HG03354 (cell line): ENCODE results near the gene LAMTOR5.
A peak's percentile ranks its signal among the peaks of the same experiment; 100 is the strongest.

ENCODE experiments used
- ATAC-seq: cut with Tn5 transposase; IDR thresholded peaks from one replicate; pipeline ENCODE4 v1.9.1; 2021; ENCODE audit warnings: mild to moderate bottlenecking; ENCODE audit not compliant: unreplicated experiment, poor library complexity, severe bottlenecking

Gene LAMTOR5

DNA sequence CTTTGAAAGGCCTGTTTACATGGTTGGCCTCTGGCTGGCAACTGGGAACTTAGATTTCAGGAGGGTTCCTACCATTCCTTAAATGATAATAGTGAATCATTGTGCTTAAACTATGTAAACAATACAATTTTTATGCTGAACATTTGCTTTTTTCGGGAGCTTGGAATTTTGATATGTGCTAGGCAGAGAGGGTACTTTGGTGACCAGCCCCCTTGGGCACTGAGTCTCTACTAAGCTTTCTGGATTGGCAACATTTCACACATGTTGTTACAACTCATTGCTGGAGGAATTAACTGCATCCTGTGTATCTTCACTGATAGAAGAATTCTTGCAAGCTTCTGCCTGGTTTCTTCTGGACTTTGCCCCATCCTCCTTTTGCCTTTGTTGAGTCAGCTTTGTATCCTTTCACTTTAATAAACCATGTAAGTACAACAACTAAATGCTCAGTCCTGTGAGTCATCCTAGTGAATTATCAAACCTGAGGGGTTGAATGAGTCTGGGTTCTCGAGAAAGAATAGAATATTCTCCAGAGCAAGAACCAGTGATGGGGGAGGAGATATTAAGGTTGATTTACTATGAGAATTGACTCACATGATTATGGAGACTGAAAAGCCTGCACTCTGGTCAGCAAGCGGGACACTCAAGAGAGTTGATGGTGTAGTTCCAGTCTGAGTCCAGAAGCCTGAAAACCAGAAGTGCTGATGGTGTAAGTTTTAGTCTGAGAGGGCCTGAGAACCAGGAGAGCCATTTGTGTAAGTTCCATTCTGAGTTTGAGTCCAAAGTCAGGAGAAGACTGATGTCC lies 13.6 kb downstream of the LAMTOR5 start:
- no peak for ATAC-seq

DNA sequence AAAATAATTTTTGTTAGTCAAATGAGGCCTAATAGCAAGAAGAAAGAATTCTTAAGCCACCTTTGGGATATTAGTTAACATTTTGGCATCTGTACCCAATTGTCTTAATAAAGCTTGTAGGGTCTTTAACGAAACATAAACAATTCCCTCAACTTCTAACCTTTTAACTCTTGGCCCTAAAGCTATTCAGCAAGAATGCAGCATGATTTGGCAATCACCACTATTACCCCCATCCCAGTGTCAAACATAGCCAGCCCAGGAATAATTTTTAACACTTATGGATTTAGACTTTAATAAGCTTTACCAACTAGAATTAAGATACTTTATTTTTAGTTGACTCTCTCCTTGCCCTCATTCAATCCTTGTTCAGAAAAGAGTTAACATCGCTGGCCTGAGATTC lies 14.2 kb downstream of the LAMTOR5 start:
- ATAC-seq = no peak

DNA sequence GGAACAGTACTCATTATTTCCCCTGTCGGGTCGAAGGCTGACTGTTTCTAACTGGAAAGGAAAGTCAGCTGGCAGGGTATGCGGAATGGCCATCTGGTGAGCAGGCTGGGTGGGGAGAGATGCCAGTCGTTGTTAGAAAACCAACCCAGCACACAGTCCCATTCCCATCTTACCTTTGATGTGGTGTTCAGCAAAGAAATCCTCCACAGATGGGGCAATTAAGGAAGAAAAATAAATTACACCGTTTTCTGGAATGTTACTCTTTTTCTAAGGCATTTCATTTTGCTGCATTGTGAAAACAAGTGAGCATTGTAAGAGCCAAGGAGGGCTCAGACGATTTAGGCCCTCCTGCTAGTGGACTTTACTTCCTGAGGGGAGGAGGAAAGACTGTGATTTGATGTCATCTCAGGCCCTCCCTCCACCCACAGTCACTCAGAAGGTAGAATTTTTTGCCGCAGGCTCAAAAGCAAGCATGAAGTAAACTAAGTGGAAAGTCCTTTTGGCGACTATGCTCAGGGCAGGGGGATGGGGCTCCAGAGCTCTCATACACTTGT lies 16.7 kb downstream of the LAMTOR5 start, which contains the start of gene SLC16A4:
Gene SLC16A4 (minus strand): TSS at position 335 of the 554 bp plus-strand sequence. CDS start 1,703 bp downstream, outside the sequence.
- ATAC-seq = no peak

- ATAC-seq = no peak
These were observed 17.4 kb downstream of the LAMTOR5 start for GRCh38 chr1:110390096-110390495.

GRCh38 chr1:110387048-110387754 lies 20.3 kb downstream of the LAMTOR5 start:
- no peak for ATAC-seq

- no peak for ATAC-seq
These were observed 22.1 kb downstream of the LAMTOR5 start for GRCh38 chr1:110385369-110385768.

DNA sequence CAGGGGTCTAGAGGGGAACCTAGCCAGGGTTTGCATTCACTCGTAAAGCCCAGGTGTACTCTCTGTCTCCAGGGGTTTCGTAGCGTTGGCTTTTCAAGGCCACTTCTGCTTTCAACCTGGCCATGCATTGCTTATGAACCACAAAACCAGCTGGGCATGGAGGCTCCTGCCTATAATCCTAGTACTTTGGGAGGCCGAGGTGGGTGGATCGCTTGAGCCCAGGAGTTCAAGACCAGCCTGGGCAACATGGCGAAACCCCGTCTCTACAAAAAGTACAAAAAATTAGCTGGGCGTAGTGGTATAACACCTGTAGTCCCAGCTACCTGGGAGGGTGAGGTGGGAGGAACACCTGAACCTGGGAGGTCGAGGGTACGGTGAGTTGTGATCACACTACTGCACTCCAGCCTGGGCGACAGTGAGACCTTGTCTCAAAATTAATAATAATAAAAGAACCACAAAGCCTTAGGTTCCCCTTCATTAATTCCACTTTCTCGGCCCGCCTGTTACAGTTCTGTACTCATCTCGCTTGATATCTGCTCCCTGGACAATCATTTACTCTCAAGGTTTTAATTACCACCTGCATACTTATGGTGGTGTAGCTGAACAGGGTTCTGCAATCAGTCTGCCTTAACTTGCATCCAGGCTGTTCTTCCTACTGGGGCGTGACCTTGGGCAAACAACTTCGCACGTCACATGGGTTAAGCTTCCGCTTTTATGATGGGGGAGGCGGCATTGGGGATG lies 22.7 kb downstream of the LAMTOR5 start:
- peak; percentile 84 for ATAC-seq

- no peak for ATAC-seq
These were observed 24.1 kb downstream of the LAMTOR5 start for GRCh38 chr1:110383251-110383990.

GRCh38 chr1:110380672-110381283 lies 26.7 kb downstream of the LAMTOR5 start:
- no peak for ATAC-seq

DNA sequence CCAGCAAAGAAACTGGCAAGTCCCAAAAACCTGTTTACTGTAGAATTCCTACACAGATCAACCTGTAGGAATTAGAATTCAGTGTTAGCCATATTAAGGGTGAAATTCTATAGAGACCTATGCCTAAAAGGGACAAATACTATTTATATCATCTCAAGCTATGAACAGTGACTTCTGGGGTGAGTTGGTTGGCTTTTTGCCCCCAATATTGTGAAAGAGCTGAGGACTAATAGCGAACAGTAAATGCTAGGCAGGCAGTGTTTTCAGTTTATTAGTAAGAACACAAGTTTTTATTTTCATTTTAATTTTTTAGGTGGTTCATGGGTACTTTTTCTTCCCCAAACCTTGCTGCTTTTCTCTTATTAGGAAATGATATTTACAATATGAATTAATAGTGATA lies 32.0 kb downstream of the LAMTOR5 start:
- no peak for ATAC-seq

- no peak for ATAC-seq
These were observed 36.7 kb downstream of the LAMTOR5 start for GRCh38 chr1:110370827-110371226.

- ATAC-seq = no peak
These were observed 43.3 kb downstream of the LAMTOR5 start for GRCh38 chr1:110364221-110364620.

- no peak for ATAC-seq
These were observed 45.6 kb downstream of the LAMTOR5 start for GRCh38 chr1:110361856-110362255.

DNA sequence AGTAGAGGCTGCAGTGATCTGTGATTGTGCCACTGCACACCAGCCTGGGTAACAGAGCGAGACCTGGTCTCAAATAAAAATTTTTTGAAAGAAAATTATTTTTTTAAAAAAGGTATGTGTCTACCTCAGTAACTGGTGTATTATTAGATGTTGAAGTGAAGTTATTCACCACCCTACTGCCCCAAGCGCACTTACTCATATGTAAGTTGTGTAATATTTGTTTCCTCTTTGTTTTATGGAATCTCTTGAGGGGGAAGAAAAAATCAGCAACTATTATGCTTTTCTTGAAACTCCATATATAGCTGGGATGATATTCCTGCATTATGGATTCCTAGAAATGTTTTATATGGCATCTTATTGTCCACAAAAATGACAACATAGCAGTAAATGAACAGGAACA lies 47.1 kb downstream of the LAMTOR5 start:
- ATAC-seq = no peak

- no peak for ATAC-seq
These were observed 51.1 kb downstream of the LAMTOR5 start for GRCh38 chr1:110356379-110356778.

DNA sequence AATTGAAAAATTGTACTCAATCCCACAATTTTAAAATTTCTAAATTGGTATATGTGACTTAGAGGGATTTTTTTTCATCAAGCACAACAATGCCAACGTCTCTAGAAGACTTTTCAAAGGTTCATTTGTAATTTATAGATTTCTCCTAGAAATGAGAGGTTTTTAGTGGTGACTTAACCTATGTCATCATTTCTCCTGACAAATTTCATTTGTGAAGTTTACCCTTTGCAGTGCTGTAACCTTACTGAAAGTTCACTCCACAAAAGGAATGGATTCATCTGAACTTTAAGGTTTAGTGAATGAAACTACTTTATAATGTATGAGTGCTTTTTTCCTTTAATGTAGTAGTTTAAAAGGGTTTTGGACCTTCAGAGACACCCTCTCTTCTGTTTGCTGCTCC lies 52.2 kb downstream of the LAMTOR5 start:
- ATAC-seq = no peak
